Activated CD4-positive, alpha-beta T cell treated with anti-CD3 and anti-CD28 coated beads, Interleukin-2, Interleukin-6, amounts not matched to agents 100 ng/mL and 50 ng/mL, durations not matched to agents 16 hours and 8 hours (primary cell): ENCODE results near the gene GTF3C4.

Source experiments
- DNase-seq: peaks from one replicate; pipeline ENCODE4 v3.0.0-alpha.2; 2020

GTF3C4 gene

GRCh38 chr9:132670457-132671391 lies at the start of gene GTF3C4:
TSS of gene GTF3C4 (plus strand) at chr9:132670464. CDS start at chr9:132670599, 135 bp downstream.
- DNase-seq, result peak; percentile 56

- no peak for DNase-seq
Measured at GRCh38 chr9:132622159-132622558, 48.1 kb upstream of the GTF3C4 start.

GRCh38 chr9:132626285-132626684 lies 44.0 kb upstream of the GTF3C4 start:
- no peak for DNase-seq

GRCh38 chr9:132627106-132627505 lies 43.2 kb upstream of the GTF3C4 start:
- DNase-seq, result no peak

GRCh38 chr9:132627594-132627993 lies 42.7 kb upstream of the GTF3C4 start:
- no peak for DNase-seq

- DNase-seq, result no peak
Measured at GRCh38 chr9:132628746-132629145, 41.5 kb upstream of the GTF3C4 start.

- DNase-seq, result no peak
Measured at GRCh38 chr9:132630116-132630515, 40.1 kb upstream of the GTF3C4 start.

GRCh38 chr9:132630811-132631210 lies 39.5 kb upstream of the GTF3C4 start:
- no peak for DNase-seq

- no peak for DNase-seq
Measured at GRCh38 chr9:132631280-132631679, 39.0 kb upstream of the GTF3C4 start.

- no peak for DNase-seq
Measured at GRCh38 chr9:132631685-132632084, 38.6 kb upstream of the GTF3C4 start.

- no peak for DNase-seq
Measured at GRCh38 chr9:132632413-132633129, 37.7 kb upstream of the GTF3C4 start.

GRCh38 chr9:132634327-132634726 lies 35.9 kb upstream of the GTF3C4 start:
- DNase-seq, result no peak

- no peak for DNase-seq
Measured at GRCh38 chr9:132637351-132637750, 32.9 kb upstream of the GTF3C4 start.

- no peak for DNase-seq
Measured at GRCh38 chr9:132637801-132638200, 32.5 kb upstream of the GTF3C4 start.

- no peak for DNase-seq
Measured at GRCh38 chr9:132638240-132638639, 32.0 kb upstream of the GTF3C4 start.

GRCh38 chr9:132639322-132639721 lies 30.9 kb upstream of the GTF3C4 start:
- no peak for DNase-seq

- no peak for DNase-seq
Measured at GRCh38 chr9:132641216-132641615, 29.0 kb upstream of the GTF3C4 start.

GRCh38 chr9:132644251-132644650 lies 26.0 kb upstream of the GTF3C4 start:
- DNase-seq, result peak; percentile 14

GRCh38 chr9:132645306-132645705 lies 25.0 kb upstream of the GTF3C4 start:
- no peak for DNase-seq

GRCh38 chr9:132645711-132646110 lies 24.6 kb upstream of the GTF3C4 start:
- no peak for DNase-seq

GRCh38 chr9:132646726-132647125 lies 23.5 kb upstream of the GTF3C4 start:
- no peak for DNase-seq

- DNase-seq, result no peak
Measured at GRCh38 chr9:132647355-132647754, 22.9 kb upstream of the GTF3C4 start.

GRCh38 chr9:132647806-132648205 lies 22.5 kb upstream of the GTF3C4 start:
- no peak for DNase-seq

GRCh38 chr9:132648283-132648682 lies 22.0 kb upstream of the GTF3C4 start:
- no peak for DNase-seq
